ENCODE measurements around the gene CC2D1A.

DNA sequence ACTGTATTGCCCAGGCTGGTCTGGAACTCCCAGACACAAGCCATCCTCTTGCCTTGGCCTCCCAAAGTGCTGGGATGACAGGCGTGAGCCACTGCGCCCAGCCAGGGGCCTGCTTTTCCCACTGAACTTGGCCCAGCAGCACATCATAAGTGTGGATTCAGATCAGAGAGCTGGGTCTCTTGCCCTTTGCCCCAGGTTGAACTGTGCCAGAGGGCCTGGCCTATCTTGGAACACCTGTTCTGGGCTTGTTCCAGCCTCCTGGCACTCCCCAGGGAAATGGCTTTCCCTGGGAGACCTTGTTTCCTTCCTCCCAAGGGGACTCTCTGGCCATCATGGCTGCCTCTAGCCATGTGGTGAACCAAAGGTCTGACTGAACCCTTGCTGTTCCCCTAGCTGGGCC is 3.4 kb downstream of the CC2D1A start:
- TF ChIP-seq CTCF (IDR thresholded peaks at IDR 0.05; ENCODE audit: low read length) (no peak), EZH2 (optimal IDR thresholded peaks at IDR 0.05; ENCODE audit: low read depth, low read length) (no peak)

Data from MM.1S (cell line).